GM21360 (cell line): Measurements from ENCODE around the gene EVA1C.
"Not testable (repeated sequence)": the region's sequence is repeated elsewhere in the genome, so short reads cannot be mapped to it uniquely, and the experiment has no call there.

ENCODE experiments used
- ATAC-seq: cut with Tn5 transposase; IDR thresholded peaks from one replicate; pipeline ENCODE4 v1.9.1; 2021; ENCODE audit warnings: mild to moderate bottlenecking, moderate library complexity; ENCODE audit not compliant: unreplicated experiment

EVA1C gene

DNA sequence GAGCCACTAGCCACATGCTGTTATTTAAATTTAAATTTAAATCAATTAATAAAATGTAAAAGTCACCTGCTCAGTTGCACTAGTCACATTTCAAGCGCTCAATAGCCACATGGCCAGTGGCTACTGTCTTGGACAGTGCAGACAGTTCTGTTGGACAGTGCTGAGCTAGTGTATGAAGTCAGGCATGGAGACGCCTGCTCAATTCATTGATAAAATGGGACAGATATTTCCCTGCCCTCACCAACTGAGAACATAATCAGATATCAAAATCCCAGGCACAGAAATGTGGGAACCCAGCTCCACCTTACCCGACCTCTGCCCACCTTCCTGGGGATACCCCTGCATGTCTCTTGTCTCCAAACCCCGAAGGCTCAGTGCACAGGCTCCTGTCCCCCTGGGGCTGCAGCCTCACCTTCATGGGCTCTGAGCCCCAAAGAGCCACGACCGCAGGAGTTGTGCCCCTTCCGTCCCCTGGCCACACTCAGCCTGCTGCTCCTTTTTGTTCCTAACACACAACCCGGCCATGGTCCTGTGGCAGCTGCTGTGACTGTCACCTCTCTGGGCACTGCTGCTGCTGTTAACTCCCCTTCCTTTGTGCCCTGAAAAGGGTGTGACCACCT lies 109.3 kb downstream of the EVA1C start:
- ATAC-seq: no peak

DNA sequence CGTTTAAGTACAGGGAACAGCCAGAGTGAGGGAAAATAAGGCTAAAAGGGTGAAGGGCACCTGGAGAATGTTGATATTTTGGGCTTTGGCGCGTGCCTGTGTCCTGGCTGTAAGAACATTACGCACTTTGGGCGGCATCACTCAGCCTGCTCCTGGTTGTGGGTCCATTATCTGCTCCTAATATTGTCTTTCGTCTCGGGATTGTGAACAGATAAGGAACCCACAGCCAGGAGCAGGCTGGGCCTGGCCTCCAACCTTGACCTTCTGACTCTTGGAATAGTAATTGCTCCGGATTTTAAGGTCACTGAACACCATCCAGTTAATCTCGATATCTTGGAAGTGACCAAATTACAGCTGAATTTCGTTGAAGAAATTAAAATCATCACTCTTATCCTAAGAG lies 111.0 kb downstream of the EVA1C start:
- ATAC-seq: no peak

- ATAC-seq: no peak
Observed at GRCh38 chr21:32523988-32524719, 111.6 kb downstream of the EVA1C start.

- ATAC-seq: no peak
Observed at GRCh38 chr21:32525282-32525681, 112.8 kb downstream of the EVA1C start.

GRCh38 chr21:32529679-32530078 lies 117.2 kb downstream of the EVA1C start:
- ATAC-seq: no peak

GRCh38 chr21:32530809-32531208 lies 118.3 kb downstream of the EVA1C start:
- not testable (repeated sequence) for ATAC-seq

DNA sequence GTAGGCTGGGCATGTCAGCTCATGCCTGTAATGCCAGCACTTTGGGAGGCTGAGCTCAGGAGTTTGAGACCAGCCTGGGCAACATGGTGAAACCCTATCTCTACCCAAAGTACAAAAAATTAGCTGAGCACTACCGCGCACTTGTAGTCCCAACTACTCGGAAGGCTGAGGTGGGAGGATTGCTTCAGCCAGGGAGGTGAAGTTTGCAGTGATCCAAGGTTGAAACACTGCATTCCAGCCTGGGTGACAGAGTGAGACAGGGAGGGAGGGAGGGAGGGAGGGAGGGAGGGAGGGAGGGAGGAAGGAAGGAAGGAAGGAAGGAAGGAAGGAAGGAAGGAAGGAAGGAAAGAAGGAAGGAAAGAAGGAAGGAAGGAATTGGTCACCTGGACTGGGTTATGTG lies 119.1 kb downstream of the EVA1C start:
- not testable (repeated sequence) for ATAC-seq

DNA sequence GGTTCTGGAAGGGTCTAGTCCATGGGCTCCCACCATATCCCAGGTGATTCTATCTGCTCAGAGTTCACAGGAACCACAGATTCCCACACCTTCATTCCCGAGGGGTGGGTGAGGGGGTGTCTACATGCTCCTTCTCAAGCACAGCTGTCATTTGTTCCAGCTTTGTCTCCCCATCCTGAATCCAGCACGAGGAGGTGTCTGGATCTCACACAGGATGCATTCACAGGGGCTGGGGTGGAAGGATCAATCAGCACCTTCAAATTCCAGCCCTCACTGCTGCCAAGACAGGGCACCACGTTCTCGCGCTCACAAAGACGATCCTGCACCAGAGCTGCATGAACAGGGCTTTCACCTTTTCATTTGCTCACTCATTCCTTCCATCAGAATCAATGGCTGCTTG lies 120.1 kb downstream of the EVA1C start:
- ATAC-seq: no peak

GRCh38 chr21:32533053-32533452 lies 120.5 kb downstream of the EVA1C start:
- ATAC-seq: no peak

GRCh38 chr21:32533611-32534010 lies 121.1 kb downstream of the EVA1C start:
- ATAC-seq: no peak

GRCh38 chr21:32534113-32534512 lies 121.6 kb downstream of the EVA1C start:
- ATAC-seq: no peak

GRCh38 chr21:32535612-32536011 lies 123.1 kb downstream of the EVA1C start:
- ATAC-seq: no peak

- no peak for ATAC-seq
Observed at GRCh38 chr21:32537569-32537881, 125.0 kb downstream of the EVA1C start.

DNA sequence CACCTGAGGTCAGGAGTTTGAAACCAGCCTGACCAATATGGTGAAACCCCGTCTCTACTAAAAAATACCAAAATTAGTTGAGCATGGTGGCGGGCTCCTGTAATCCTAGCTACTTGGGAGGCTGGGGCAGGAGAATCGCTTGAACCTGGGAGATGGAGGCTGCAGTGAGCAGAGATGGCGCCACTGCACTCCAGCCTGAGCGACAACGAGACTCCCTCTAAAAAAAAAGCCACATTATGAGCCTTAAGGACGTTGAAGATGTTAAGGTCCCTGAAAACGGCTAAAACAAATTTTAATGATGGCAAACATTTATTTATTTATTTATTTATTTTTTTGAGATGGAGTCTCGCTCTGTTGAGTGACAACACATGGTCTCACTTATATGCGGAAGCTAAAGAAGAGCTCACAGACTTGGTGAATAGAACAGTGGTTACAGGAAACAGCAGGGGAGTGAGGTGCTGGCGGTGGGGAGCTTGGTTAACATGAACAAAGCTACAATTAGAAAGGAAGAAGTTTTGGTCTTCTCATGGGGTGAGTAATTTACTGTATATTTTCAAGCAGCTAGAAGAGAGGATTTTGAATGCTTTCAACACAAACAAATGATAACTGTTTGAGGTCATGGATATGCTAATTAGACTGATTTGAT lies 125.8 kb downstream of the EVA1C start:
- ATAC-seq: no peak

- ATAC-seq: no peak
Observed at GRCh38 chr21:32539378-32539777, 126.9 kb downstream of the EVA1C start.

DNA sequence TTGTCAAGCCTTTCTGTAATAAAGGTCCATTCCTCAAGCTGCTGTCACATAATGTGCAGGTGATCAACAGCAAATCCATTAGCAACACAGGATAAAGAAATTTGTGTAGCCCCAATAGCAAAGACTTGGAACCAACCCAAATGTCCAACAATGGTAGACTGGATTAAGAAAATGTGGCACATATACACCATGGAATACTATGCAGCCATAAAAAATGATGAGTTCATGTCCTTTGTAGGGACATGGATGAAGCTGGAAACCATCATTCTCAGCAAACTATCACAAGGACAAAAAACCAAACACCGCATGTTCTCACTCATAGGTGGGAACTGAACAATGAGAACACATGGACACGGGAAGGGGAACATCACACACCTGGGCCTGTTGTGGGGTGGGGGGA lies 130.6 kb downstream of the EVA1C start:
- not testable (repeated sequence) for ATAC-seq

DNA sequence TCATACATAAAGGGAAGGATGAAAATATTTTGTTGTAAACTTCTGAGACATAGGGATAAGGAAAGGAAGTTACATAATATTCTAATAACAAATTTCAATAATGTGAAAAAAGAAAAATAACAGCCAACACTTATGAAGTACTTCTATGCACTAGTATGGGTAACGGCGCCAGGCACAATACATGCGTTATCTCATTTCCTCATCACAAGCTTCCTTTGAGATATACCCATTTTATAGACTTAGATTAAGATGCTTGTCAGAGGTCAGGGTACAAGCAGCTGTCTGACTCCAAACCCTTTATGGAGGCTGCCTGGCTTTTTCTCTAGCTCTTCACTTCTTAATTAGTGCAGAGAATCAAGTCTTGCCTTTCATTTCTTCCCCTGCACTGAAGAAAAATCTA lies 131.5 kb downstream of the EVA1C start:
- ATAC-seq: no peak

- no peak for ATAC-seq
Observed at GRCh38 chr21:32544697-32545096, 132.2 kb downstream of the EVA1C start.

DNA sequence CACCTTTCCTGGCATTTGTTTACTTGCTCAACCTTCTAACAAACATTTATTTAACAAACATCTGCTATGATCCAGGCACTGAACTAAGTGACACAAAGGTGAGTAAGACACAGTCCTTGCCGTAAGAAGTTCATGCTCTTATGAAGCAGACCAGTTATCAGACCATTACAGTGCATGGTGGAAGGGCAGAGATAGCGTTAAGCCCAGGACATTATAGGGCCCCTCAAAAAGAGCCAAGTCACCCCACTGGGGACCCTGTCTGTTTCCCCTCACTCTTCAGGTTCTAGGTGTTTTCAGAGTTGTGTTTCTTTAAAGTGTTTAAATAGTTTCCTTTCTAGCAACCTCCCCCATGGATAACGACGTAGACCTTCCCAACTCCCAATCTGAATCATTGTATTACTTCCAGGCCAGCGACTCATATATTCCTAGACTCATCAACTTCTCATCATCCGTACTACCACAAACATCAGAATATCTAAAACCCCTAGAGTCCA lies 133.5 kb downstream of the EVA1C start:
- no peak for ATAC-seq

DNA sequence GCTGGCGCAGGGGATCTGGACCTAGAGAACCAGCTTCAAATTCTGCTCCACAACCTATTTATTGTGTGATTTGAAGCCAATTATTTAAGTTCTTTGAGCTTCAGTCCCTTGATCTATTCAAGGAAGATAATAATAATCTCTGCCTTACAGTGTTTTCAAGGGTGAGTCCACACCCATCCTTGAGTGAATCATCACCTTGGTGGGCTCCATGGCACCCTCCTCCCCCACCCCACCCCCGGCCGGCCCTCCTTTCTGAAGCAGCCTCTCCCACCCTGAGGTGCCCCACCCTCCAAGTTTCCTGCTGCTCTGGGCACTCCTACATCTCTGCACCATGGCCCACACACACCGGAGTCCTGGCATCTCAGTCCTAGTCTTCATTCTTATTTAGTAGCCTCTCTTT lies 134.5 kb downstream of the EVA1C start:
- no peak for ATAC-seq

- no peak for ATAC-seq
Observed at GRCh38 chr21:32548978-32549377, 136.5 kb downstream of the EVA1C start.

DNA sequence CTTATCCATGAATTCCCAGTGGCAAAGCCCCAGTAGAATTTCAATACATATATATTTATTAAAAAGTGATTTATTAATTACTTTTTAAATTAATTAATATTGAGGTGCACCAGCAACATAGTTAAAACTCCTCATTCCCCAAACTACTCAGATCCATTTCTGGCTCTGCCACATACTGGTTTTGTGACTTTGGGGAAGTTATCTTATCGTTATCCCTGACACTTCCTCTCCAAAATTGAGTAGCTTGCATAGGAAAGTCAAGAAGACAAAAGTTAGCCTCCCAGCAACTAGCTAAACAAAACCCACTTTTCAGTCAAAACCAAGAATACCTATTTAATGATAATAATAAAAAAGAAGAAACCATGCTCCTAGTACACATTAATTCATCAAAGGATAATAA lies 136.9 kb downstream of the EVA1C start:
- no peak for ATAC-seq
